Fibroblast of gingiva (primary cell): ENCODE data around the gene WDR33.

Experiments
- DNase-seq: peaks from one replicate; pipeline ENCODE4 v3.0.0-alpha.2; 2011; ENCODE audit warnings: low read depth

WDR33 gene

DNA sequence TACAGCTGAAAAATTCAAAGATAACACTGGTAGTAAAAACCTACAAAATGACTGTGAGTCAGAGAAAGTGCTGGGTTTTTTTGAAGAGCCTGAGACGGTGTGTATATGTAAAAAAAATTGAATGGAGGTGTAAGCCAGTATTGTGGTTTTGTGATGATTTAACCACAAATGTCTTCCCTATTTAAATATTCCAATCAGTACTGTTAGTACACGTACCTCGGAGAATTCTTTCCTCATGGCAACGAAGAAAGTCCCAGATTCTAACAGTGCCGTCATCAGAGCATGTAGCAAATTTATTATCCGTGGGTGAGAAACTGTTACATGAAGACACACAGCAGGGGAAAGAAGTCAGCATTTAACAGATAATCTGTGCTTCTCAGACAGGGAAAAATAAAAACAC lies 48.1 kb downstream of the WDR33 start:
- no peak for DNase-seq

DNA sequence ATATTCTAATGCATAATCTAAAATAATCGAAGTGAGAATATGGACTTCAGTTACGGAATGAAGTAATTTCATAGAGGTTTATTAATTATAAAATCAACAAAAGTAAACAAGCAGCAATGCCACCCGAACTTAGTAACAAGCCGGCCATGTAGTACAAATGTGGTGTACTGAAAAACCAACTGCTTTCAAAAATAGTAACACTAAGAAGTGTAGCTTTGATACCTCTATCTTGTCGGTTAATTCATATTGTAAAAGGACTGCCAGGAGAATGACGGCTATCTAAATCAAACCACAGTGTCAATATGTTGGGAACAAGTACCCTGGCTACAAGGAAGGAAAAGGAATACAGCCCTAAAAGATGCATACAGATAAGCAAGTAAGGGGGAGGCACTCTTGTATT lies 48.5 kb downstream of the WDR33 start:
- DNase-seq = no peak

DNA sequence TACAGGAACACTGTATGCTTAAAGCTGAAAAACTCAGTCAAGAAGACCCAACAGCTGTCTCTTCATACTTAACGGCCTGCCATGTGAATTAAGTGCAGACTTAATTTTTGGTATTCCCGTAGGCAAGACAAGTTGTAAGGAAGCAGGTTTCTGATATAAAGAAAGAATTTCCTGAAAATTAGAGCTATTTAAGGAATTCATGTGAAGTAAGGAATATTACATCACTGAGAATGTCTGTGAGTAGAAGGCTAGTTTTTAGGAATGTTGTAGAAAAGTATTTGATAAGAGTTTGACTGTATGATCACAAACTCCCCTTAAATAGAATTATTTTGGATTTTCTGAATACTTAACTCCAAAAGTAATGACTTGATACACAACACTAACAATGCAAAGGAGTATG lies 51.0 kb downstream of the WDR33 start:
- DNase-seq = no peak

DNA sequence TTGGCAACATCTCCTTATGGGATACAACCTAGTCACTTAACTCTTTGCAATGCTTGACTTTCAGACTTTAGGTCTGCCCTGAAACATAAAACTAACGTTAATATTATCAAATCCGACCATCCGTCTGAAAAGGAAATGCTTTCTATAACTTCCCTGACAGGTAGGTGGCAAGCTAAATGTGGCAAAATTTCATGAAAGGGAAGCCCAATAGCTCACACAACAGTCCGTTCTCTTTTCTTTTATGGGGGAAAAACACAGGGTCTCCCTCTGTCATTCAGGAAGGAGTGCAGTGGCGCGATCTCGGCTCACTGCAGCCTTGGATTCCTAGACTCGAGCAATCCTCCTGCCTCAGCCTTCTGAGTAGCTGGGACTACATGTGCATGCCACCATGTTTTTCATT lies 56.8 kb downstream of the WDR33 start:
- DNase-seq = no peak

DNA sequence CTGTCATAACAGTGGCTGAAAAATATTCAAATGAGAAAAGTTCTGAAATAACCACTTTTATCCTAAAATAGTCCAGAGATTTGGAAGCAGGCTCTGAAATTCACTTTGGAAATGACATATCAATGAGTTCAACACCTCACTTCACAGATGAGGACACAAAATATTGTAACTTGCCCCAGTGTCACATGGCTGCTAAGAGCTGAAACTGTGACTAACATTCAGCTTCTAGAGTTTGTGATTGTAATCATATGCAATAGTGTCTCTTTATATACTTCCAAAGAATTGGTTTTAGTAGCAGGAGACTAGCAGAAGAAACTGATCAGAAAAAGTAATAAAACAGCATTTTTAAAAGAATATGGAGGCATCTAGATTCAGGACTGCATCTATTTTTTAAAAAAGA lies 57.6 kb downstream of the WDR33 start:
- DNase-seq = no peak

DNA sequence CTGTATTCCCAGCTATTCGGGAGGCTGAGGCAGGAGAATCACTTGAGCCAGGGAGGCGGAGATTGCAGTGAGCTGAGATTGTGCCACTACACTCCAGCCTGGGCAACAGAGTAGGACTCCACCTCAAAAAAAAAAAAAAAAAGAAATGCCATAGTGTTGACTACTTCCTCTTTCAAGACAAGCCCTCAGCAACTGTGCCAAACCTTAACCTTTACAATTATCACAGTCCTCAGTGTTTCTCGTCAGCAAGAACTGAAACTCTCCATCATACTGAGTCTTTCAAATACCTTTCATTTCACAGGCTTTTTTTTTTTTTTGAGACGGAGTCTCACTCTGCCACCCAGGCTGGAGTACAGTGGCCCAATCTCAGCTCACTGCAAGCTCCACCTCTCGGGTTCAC lies 61.4 kb downstream of the WDR33 start:
- DNase-seq = peak; percentile 51

DNA sequence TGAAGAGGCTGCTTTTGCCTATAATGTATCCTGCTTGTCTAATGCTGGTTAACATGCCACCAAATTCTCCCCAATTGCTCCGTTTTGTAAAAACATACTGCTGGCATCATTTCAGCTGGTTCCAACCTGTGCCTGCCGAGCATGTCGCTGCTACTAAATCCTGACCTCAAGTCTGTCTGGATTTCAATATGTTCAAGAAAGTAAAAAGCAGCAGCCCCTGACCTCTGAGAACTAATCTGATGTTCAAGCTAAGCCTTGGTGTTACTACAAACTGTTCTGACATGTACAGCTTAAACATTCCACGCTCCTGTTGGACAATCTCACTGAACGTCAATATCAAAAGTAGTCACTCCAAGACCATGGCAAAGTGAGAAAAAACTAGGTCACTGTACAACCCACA lies 63.4 kb downstream of the WDR33 start:
- no peak for DNase-seq

DNA sequence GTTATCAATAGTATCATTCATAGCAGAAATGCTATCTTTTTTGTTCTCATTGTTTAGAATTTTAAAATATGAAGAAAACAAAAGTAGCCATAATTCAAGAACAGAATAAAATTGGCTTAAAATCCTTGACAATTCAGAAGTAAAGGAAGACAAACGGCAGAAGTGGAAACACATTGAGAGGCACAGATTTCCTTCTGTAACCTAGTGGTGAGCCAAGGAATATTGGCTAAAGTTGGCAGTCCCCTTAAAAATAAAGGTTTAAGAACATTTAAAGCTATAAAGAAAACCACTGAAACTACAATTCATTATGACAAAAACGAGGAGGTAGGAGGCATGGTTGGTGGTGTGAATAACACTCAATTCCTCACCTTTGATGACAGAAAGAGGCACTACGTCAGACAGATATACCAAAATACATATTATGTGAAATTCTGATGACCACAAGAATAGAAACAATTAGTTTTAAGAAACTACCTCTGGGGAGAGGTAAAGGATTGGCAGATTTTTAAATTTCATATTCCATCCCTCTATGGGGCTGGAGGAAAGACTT lies 67.4 kb downstream of the WDR33 start:
- no peak for DNase-seq

DNA sequence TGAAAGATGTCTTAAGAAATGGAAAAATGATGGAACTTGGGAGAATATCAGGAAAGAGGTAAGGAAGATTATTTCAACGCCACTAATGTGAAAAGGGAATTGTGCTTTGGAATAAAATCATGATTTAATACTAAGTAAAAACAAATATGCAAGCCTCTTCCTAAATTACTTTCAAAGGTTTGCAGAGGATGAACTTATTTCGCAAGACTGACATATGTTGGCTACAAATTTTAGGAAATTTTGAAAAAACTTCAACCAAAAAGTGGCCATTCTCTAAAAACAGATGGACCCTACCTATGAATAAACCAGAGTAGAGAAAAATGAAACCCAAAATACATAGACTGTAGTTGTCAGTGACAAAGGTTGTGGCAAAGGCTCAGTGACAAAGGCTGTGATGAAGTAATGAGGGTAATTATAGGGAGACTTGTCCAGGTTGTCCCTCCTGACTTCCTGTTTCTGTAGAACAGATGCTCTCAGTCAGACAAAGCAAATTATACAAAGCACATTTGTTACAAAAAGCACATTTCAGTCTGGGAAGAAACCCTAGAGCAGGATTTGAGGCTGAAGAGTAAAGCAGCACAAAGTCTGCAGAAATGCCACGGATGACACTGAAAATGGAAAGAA lies 70.2 kb downstream of the WDR33 start:
- DNase-seq = no peak

DNA sequence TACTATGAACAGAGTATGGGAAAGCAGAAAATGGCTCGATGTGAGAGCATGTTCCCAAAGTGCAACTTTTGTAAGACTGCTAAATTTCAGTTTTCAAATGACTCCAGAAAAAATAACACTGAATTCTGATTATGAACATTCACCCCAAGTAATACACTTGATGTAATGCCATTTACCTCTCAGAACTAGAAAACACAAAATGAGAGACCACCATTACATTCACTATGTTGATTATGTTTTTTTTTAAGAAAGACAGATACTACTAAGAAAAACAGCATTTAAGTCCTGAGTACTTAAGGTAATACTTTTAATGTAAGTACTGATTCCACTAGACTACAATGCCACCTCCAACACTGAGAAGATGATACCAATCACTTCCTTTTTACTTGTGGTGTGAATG lies 71.2 kb downstream of the WDR33 start:
- no peak for DNase-seq

DNA sequence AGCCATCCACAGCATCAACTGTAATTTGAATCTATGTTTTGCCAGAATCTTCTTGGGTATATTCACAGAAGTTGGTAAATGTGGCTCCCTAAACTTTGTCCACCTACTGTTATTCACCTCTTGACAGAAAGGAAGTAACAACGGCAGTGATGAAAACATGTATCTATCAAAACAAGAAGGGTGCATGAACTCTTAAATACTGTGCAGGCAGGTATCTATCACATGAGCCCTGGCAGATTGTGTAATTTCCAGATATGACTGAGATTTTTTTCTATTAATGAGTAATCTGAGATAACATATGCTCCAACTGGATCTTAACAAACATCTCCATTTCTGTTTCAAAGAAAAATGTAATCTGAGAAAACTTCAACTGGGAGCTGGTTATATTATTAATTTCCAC lies 73.1 kb downstream of the WDR33 start:
- no peak for DNase-seq

DNA sequence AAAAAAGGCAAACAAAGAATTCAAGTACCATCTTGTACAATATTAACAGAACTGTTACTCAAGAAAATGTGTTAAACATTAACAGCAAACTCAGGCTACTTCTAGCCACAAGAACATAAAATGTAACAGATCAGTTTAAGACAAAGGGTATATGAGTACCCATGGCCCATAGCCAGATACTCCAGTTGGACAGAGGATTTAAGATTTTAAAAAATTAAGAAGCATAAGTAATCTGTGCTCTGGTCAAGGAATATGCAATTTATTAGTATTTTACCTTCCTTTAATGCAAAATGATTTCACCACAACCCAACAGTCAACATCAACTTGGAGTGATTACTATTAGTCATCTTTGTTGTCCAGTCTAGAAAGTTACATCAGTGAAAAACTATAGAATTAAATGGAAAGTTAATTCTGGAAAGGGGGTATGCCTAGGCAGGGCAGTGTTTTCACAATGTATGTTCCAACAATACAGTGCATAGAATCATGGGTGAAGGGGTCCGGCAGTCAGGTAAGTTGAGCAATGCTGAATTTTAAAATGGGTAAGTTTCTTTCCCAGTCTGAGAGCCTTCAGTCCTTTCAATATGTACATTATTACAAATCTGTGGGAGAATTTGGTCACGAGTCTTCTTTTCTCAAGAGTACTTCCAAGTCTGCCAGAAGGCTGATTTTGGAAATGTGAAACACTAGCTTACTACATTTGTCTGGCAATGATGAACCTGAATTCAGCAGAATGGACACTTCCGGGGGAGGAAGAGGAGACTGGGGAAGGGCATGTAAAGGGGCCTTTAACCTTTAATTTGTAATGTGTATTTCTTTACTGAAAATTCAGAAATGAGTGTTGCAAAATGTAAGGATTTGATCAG lies 75.2 kb downstream of the WDR33 start:
- DNase-seq = peak; percentile 33

DNA sequence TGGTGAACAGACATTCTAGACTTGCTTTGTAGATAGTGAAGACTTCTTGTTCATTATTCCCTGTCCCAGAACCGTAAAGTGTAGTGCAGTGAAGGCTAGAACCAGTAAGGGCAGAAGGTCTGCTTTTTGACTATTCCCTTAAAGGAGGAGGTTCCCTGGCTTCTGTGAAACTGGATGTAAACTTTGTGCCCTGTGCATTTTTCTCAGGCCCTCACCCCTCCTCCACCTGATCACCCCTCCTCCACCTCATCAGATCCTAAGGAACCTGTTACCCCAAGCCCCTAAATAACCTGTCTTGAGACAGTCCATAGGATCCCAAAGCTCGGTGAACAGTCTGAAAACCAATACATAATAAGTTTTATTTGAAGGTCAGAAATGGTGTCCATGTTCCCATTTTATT lies 75.9 kb downstream of the WDR33 start:
- DNase-seq = no peak

DNA sequence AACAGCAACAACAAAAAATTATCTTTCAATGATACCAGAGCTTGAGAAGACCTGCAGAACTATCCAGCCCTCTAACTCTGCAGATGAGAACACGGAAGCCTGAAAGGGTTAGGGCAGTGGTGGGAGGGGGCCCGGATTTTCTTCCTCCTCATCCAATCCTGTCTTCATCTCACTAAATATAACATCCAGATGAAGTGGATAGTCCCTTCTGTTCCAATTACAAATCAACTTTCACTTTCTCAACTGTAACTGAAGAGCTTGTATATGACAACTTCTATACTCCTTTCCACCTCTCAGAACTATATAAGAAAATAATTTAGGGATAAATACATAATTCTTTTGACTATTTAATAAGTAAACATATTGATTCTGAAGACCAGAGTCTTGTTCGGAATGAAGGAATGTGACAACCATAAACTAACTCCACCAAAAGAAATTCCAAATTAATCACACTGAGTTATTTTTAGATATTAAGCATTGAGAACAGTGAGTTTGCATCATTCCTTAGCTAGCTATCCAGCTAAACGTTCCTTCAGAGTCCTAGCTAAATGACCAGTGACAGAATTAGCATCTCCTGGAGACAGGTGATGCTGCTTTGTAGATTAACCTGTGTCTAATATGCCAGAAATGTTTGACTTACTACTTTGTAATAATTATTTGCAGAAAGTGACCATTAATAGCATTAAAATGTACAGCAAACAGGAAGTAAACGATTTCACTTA lies 77.0 kb downstream of the WDR33 start:
- DNase-seq = peak; percentile 9

DNA sequence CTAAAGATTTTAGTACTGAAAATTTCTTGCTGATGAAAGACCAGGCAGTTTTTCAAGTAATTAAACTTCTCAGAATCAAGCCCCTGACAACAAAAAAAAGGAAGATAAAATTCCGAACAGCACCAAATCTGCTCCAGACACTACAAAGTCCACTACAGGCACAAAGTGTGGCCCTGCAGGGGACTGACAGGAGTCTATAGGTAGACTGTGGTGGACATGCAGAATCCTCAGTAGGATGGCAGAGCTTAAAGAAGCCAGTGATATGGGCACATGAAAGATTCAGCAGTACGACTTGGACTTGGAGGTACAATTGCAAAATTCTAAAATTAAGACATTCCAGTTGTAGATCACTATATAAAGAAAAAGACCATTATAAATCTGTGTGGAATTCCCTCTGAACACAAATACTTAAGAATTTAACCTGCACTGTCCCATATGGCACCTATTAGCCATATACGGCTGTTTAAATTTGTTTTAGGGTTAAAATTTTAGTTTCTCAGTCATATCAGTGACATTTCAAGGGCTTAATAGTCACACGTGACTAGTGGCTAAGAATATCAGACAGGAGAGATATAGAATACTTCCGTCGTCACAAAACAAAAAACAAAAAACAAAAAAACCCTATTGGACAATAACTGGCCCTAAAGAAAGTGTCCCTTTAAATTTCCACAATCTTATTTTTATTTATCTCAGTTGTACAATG lies 77.7 kb downstream of the WDR33 start:
- DNase-seq = no peak

DNA sequence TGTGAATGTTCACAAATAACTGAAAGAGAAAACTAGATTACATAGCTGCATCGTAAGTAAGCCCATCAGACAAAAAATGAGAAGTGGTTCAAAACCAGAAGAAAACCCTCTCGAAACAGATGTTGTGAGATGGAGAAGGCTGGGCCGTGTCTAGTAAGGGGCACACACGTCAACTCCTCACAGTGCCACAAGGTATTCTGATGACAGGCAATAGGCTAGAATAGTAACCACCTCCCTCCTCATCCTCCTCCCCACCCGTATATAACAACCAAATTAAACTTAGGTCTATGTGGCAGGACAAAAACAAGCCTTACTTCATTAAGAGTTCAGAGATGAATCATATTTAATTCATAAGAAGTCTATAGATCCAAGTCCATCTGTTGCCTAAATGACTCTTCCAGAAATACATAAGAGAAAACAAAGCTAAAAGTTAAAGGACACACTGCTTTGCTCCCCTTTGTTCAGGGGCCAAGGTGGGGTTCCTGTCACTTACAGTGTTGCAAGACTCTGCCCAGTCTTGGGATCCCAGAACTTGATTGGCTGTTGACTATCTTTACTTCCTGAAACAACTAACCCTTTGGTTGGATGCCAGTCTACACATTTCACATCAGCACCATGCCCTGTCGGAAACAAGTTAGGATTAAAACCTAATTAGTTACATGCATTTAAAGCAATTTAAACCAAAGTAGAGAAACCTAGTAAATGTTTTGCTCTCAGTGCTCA lies 84.7 kb downstream of the WDR33 start:
- DNase-seq = no peak

DNA sequence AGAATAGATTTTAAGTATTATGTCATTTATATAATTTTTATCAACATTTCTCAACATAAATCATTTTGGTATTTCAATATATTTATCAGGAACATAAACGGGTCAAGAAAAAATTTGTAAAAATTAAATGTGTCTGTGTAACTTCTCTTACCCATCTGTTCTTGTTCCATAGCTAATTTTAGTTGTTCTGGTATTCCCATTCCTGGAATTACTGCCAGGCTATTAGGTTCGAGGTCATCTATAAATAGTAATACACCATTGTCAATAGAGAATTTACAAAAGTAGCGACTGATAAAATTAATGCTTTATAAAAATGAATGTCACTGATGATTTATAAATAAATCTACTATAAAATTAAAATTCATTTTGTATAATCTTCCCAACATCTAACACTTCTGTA lies 88.2 kb downstream of the WDR33 start:
- DNase-seq = no peak

DNA sequence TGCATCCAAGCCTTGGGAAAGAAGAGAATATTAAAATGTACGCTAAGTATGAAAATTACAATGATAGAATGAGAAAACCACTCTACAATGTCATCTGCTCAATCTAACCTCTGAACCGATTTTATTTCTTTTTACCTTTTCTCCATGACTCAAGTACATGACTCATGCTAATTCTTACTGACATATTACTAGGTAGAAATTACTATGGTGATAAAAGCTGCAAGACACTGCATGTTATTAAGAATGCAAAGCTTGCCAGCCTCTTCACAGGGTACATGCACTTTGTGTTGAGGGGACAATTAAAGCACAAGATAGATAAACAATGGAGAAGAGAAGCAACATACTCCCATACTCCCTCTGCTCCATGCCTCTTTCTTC lies 89.0 kb downstream of the WDR33 start:
- DNase-seq = no peak

DNA sequence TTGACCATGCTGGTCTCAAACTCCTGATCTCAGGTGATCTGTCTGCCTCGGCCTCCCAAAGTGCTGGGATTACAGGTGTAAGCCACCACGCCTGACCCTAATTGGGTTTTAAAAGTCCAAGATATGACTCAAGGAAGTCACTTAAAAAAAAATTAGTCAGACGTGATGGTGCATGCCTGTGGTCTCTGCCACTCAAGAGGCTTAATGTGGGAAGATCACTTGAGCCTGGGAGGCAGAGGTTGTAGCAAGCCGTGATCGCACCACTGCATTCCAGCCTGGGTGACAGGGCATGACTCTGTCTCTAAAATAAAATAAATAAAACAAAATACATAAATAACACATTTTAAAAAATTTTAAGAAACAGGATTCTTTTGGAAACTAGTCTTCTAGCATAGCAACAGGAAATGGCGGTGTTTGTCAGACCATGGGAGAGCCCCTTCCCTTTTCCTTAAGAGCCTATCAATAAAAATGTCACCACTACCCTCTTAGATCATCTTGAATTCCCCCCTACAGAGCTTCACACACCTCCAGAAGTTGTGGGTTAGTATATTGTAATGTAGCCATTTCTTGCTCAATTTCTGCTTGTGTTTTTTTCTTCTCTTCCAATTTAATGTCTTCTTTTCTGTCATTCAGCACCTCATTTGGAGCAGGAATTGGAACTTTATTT lies 89.5 kb downstream of the WDR33 start:
- peak; percentile 18 for DNase-seq

DNA sequence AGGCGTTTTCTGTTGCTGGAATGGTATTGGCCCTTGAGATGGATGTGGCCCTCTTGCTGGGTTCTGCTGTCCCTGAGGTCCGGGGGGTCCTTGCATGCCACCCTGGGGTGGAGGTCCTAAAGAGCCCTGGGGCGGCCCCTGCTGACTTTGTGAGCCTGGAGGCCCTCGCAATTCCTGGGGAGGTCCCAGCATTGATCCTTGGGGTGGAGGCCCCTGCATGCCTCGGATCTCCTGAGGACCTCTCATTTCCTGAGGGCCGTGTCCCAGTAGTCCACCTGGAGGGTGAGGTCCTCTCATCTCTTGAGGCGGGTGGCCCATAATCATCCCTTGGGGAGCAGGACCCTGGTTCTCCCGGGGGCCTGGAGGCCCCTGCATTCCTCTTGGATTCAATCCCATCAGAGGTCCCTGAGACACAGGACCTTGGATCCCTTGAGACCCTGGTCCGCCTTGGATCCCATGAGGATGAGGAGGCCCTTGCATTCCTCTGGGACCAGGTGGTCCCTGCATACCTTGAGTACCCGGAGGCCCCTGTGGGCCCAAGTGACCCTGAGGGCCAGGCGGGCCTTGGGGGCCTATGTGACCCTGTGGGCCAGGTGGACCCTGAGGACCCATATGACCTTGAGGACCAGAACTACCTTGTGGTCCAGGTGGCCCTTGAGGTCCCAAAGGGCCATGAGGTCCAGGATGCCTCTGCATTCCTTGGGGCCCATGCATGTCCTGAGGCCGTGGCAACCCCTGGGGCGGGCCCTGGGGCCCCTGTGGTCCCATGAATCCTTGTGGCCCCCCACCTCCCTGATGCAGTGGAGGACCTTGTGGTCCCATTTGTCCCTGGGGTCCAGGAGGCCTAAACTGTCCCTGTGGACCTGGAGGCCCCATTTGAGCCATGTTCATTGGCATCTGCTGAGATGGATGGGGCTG lies 91.4 kb downstream of the WDR33 start:
- DNase-seq = no peak
